Calu3 (cell line): ENCODE results near the gene PDE4B. TPM values are rescaled to one million over a fixed set of nuclear protein-coding genes. Genes with fewer than 3 reads are reported as not detected.

ENCODE experiments used
- BruUV-seq: library from RNA; stranded (reverse); fragments of 400-500 nt; replicated peaks from 2 replicates; lab custom pipeline; 2021; lab: Mats Ljungman, UMichigan
- CTCF ChIA-PET: fragments of 300-600 bp; sonication (Branson Sonifier 250); formaldehyde crosslinking; loops from one replicate; lab custom pipeline; 2022; ENCODE audit warnings: antibody characterized with exemption; lab: Charles Lee
- DNase-seq: peaks from one replicate; pipeline ENCODE4 v3.0.0; 2022
- H3K27ac Mint-ChIP-seq: one replicate; pipeline ENCODE4 v1.8.0; 2022; ENCODE audit warnings: mixed read lengths; ENCODE audit not compliant: unreplicated experiment
- H3K27me3 Mint-ChIP-seq: one replicate; pipeline ENCODE4 v1.8.0; 2022; ENCODE audit warnings: mixed read lengths; ENCODE audit not compliant: unreplicated experiment
- H3K36me3 Mint-ChIP-seq: one replicate; pipeline ENCODE4 v1.8.0; 2022; ENCODE audit warnings: mild to moderate bottlenecking, moderate library complexity, mixed read lengths; ENCODE audit not compliant: insufficient read depth, unreplicated experiment
- H3K4me1 Mint-ChIP-seq: one replicate; pipeline ENCODE4 v1.8.0; 2022; ENCODE audit warnings: mild to moderate bottlenecking, low read depth, mixed read lengths; ENCODE audit not compliant: unreplicated experiment
- H3K4me3 Mint-ChIP-seq: one replicate; pipeline ENCODE4 v1.8.0; 2022; ENCODE audit warnings: mild to moderate bottlenecking, low read depth, moderate library complexity, mixed read lengths; ENCODE audit not compliant: unreplicated experiment
- H3K9me3 Mint-ChIP-seq: one replicate; pipeline ENCODE4 v1.8.0; 2022; ENCODE audit warnings: low read depth, mixed read lengths; ENCODE audit not compliant: unreplicated experiment
- intact Hi-C: fragments of 100-400 bp; cut with micrococcal nuclease; formaldehyde crosslinking; loops from one replicate; pipeline ENCODE4 v1.10.0; 2022; ENCODE audit not compliant: unreplicated experiment
- total RNA-seq: library from RNA; stranded (reverse); gene quantifications from 2 replicates; pipeline ENCODE4 v1.2.3, GENCODE V29; 2022
- TF ChIP-seq, protein P1 (sequence below): fragments of 200-600 bp; IDR thresholded peaks from one replicate; pipeline ENCODE4 v1.8.0; 2022; ENCODE audit warnings: antibody characterized with exemption; ENCODE audit not compliant: unreplicated experiment

Gene PDE4B
- total RNA-seq, 1 experiment from 2014 or later = 2.9 TPM

DNA sequence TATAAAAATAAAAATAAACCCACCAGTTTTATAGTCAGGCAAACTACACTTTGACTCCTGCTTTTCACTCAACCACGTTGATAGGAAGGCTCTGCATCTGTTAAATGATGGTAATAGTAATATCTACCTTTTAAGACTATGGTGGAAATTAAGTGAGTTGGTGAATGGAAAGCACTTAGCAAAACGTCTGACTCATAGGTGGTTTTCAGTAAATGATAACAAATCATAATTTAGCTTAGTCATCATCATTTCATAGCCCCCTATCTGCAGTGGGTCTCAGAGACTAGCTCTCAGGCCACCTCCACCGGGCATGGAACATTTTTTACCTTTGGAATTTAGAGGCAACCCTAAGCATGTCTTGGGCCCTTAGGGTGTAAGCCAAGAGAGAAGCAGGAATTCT lies 160.0 kb downstream of the PDE4B start:
- H3K27ac Mint-ChIP-seq = no peak overlapping the region
- TF ChIP-seq, protein P1, sequence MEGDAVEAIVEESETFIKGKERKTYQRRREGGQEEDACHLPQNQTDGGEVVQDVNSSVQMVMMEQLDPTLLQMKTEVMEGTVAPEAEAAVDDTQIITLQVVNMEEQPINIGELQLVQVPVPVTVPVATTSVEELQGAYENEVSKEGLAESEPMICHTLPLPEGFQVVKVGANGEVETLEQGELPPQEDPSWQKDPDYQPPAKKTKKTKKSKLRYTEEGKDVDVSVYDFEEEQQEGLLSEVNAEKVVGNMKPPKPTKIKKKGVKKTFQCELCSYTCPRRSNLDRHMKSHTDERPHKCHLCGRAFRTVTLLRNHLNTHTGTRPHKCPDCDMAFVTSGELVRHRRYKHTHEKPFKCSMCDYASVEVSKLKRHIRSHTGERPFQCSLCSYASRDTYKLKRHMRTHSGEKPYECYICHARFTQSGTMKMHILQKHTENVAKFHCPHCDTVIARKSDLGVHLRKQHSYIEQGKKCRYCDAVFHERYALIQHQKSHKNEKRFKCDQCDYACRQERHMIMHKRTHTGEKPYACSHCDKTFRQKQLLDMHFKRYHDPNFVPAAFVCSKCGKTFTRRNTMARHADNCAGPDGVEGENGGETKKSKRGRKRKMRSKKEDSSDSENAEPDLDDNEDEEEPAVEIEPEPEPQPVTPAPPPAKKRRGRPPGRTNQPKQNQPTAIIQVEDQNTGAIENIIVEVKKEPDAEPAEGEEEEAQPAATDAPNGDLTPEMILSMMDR = no peak
- intact Hi-C loops = loop anchor here (10.0 kb wide), 1 partner anchor 718 kb away; no protein-coding TSS in a partner anchor
- no peak for DNase-seq
- H3K9me3 Mint-ChIP-seq = no peaks in the 10 kb centered on the region
- H3K4me3 Mint-ChIP-seq = no peak overlapping the region
- no TSS peak for BruUV-seq
- no peaks in the 10 kb centered on the region for H3K36me3 Mint-ChIP-seq
- CTCF ChIA-PET = no interaction called here
- H3K27me3 Mint-ChIP-seq = no peaks in the 10 kb centered on the region
- peaks cover 23% of the 10 kb centered on the region for H3K4me1 Mint-ChIP-seq

DNA sequence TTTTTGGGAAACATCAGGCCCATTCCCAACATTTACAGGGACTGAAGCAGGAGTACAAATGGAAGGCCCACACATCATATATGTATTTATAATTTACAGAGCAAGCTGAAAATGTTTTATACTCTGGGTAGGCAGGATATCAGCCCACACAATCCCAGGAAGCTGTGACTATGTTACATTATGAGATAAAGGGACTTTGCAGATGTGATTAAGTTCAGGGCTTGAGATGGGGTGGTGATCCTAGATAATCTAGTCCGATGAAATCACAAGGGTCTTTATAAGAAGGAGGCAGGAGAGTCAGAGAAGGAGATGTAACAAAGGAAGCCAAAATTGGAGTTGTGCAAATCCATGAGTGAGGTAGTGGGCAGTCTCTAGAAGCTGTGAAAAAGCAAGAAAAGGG lies 160.5 kb downstream of the PDE4B start:
- Mint-ChIP-seq H3K9me3 (no peaks in the 10 kb centered on the region), H3K27ac (no peak overlapping the region), H3K36me3 (no peaks in the 10 kb centered on the region), H3K27me3 (no peaks in the 10 kb centered on the region), H3K4me1 (peaks cover 23% of the 10 kb centered on the region), H3K4me3 (no peak overlapping the region)
- BruUV-seq = no TSS peak
- no peak for DNase-seq
- intact Hi-C loops = loop anchor here (10.0 kb wide), 1 partner anchor 718 kb away; no protein-coding TSS in a partner anchor
- CTCF ChIA-PET = no interaction called here
- TF ChIP-seq, protein P1 = no peak

DNA sequence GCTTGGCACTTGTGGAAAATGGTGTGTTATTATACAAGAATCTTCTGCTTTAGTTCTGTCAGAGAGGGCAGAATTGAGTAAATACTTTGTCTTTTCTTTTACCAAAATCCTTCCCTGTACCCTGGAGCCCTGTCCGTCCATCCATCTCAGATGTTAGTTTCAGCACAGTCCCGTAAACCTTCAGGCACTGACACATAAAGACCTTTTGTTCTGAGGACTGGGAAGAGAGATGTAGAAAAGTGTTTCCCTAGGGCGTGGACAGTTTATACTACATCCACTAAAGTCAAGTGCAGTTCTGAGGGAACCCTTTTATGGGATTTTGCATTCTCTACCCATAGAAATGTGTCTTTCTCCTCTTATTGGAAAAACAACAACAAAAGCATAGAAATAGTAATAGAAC lies 162.4 kb downstream of the PDE4B start:
- peak; percentile 12 for DNase-seq
- intact Hi-C loops = loop anchor here (1.0 to 10.0 kb wide), 4 partner anchors 238 to 720 kb away; no protein-coding TSS in a partner anchor
- CTCF ChIA-PET = interaction anchor here (1.3 to 1.9 kb wide), 2 partner anchors 287 to 719 kb away, joined by 5 to 9 read pairs; no protein-coding TSS in a partner anchor
- H3K27ac Mint-ChIP-seq = peak overlapping the region; percentile 44
- H3K4me3 Mint-ChIP-seq = no peak overlapping the region
- H3K9me3 Mint-ChIP-seq = no peaks in the 10 kb centered on the region
- no TSS peak for BruUV-seq
- H3K36me3 Mint-ChIP-seq = no peaks in the 10 kb centered on the region
- TF ChIP-seq, protein P1 = no peak
- H3K4me1 Mint-ChIP-seq = peaks cover 23% of the 10 kb centered on the region
- no peaks in the 10 kb centered on the region for H3K27me3 Mint-ChIP-seq

DNA sequence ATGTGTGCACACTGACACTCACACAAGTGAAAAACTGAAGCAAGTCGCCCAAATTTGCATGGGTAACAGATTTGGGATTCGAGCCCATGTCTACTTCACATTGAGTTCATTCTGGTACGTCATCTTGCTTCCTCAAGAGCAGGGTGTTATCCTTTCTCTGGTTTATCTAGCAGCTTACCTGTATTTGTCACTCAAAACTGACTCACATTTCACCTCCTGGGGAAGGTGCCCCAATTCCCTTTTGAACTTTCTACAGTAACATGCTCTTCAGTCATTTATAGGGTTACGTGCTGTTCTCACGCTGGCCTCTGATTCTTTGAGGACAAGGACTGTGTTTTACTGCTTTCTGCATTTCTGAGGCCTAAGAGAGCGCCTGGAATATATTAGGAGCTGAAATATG lies 162.8 kb downstream of the PDE4B start:
- H3K27me3 Mint-ChIP-seq = no peaks in the 10 kb centered on the region
- no peak for DNase-seq
- no TSS peak for BruUV-seq
- peaks cover 23% of the 10 kb centered on the region for H3K4me1 Mint-ChIP-seq
- CTCF ChIA-PET = interaction anchor here (0.7 to 1.9 kb wide), 3 partner anchors 287 to 720 kb away, joined by 3 to 9 read pairs (median 5); no protein-coding TSS in a partner anchor
- H3K9me3 Mint-ChIP-seq = no peaks in the 10 kb centered on the region
- H3K4me3 Mint-ChIP-seq = no peak overlapping the region
- TF ChIP-seq, protein P1 = no peak
- intact Hi-C loops = loop anchor here (1.0 to 10.0 kb wide), 4 partner anchors 239 to 721 kb away; no protein-coding TSS in a partner anchor
- H3K36me3 Mint-ChIP-seq = no peaks in the 10 kb centered on the region
- H3K27ac Mint-ChIP-seq = peak overlapping the region; percentile 44
